Myometrial cell (primary cell): ENCODE results near the gene ANAPC7. TPM values are rescaled to one million over a fixed set of nuclear protein-coding genes. Genes with fewer than 3 reads are reported as not detected.

Experiments used
- total RNA-seq: library from RNA; depleted of rRNA; stranded (reverse); fragments of >200 nt; gene quantifications from 2 replicates; pipeline ENCODE4 v1.2.3, GENCODE V29; 2015

The ANAPC7 gene, protein sequence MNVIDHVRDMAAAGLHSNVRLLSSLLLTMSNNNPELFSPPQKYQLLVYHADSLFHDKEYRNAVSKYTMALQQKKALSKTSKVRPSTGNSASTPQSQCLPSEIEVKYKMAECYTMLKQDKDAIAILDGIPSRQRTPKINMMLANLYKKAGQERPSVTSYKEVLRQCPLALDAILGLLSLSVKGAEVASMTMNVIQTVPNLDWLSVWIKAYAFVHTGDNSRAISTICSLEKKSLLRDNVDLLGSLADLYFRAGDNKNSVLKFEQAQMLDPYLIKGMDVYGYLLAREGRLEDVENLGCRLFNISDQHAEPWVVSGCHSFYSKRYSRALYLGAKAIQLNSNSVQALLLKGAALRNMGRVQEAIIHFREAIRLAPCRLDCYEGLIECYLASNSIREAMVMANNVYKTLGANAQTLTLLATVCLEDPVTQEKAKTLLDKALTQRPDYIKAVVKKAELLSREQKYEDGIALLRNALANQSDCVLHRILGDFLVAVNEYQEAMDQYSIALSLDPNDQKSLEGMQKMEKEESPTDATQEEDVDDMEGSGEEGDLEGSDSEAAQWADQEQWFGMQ
- 32.9 and 42.5 TPM in 2 replicates for total RNA-seq

DNA sequence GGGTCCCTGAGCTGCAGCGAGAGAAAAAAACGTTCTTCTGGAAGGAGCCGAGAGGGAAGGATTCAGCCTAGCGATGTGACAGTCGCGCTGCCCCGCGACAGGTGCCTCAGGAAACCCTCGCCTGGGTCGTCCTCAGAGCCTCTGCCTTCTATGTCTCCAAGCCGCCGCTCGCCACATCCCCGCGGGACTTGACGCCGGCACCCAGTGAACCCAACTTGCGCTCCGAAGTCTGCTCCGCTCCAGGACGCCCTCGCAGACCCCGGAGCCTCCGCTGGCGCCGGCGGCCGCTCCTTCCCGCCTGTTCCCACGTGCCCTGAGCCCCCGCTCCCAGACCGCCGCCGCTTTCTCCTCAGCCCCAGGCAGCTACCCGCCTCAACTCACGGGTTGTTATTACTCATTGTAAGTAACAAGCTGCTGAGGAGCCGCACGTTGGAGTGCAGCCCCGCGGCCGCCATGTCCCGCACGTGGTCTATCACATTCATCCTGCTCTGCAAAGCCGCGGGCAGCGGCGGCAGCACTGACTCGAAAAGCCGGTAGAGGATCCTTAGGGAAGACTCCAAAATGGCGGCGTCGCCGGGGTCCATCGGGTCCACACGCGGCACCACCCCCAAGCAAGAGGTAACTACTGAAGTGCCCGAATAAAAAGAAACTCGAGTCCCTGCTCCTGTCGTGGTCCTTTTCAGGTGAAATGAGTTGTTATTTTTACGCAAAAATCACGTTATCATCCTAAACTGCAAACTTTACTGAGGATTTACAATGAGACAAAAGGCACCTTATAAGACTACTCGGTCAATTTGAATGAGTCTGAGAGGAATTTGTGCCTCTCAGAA lies at the start of gene ANAPC7:
Gene ANAPC7 (minus strand): TSS at position 563 of the 830 bp plus-strand sequence. CDS start 81 bp downstream, at position 482.

GRCh38 chr12:110449799-110450497 lies 46.4 kb upstream of the ANAPC7 start, which contains the start of gene ARPC3:
ARPC3 (minus strand) TSS chr12:110450337; CDS start chr12:110450260, 77 bp downstream.

Other genes starting within 250 kb of the ANAPC7 start
- gene ATP2A2, start 122.5 kb downstream of the ANAPC7 start, total RNA-seq: 95.7 and 107 TPM in 2 replicates
- 835 and 1,139 TPM in 2 replicates for gene ARPC3, start 46.6 kb upstream of the ANAPC7 start, total RNA-seq
- 20.5 and 23.2 TPM in 2 replicates for gene GPN3, start 64.5 kb upstream of the ANAPC7 start, total RNA-seq
- 12.2 and 16.4 TPM in 2 replicates for gene FAM216A, start 65.1 kb upstream of the ANAPC7 start, total RNA-seq
- 78.7 and 109 TPM in 2 replicates for gene VPS29, start 98.4 kb upstream of the ANAPC7 start, total RNA-seq
- gene RAD9B, start 98.6 kb upstream of the ANAPC7 start, total RNA-seq: 0.86 TPM in 1 of 2 replicates, not detected in the other
- gene PPTC7, start 179.6 kb upstream of the ANAPC7 start, total RNA-seq: 3.5 and 3.9 TPM in 2 replicates
- 28.5 and 34.3 TPM in 2 replicates for gene TCTN1, start 210.4 kb upstream of the ANAPC7 start, total RNA-seq